AG04450 (cell line): ENCODE measurements around the gene ME1. TPM values are rescaled to one million over a fixed set of nuclear protein-coding genes. Genes with fewer than 3 reads are reported as not detected.
"Not testable (repeated sequence)": the region's sequence is repeated elsewhere in the genome, so short reads cannot be mapped to it uniquely, and the experiment has no call there.

Experiments
- CTCF ChIA-PET: fragments of 300-600, 350-600 bp; formaldehyde crosslinking; extraction: SDS; loops from one replicate; lab custom pipeline; 2022; ENCODE audit warnings: antibody characterized with exemption, inconsistent platforms; lab: Charles Lee
- POLR2A ChIA-PET: fragments of 350-600 bp; formaldehyde crosslinking; extraction: SDS; loops from one replicate; lab custom pipeline; 2021; ENCODE audit warnings: antibody characterized with exemption, inconsistent platforms; lab: Yijun Ruan, JAX
- DNase-seq: peaks from one replicate; pipeline ENCODE4 v3.0.0-alpha.2; 2011; ENCODE audit warnings: low read depth, low spot score
- H3K27ac ChIP-seq: one replicate; pipeline ENCODE4 v1.5.1; 2012; ENCODE audit warnings: low read depth, low read length, control low read depth
- H3K27me3 ChIP-seq: one replicate; pipeline ENCODE4 v1.6.0; 2012; ENCODE audit warnings: low read length; ENCODE audit not compliant: control insufficient read depth, insufficient read depth
- H3K4me3 ChIP-seq: 2 replicates; pipeline ENCODE4 v1.5.1; 2011; ENCODE audit warnings: mild to moderate bottlenecking, low read depth, low read length, control low read depth
- H3K9me3 ChIP-seq: 2 replicates; pipeline ENCODE4 v1.5.1; 2012; ENCODE audit warnings: low read length; ENCODE audit not compliant: control insufficient read depth, insufficient read depth
- polyA plus RNA-seq: library from polyadenylated mRNA; depleted of rRNA; stranded (reverse); fragments of >200 nt; gene quantifications from 2 replicates; pipeline ENCODE4 v1.2.3, GENCODE V29; 2011
- TF ChIP-seq, protein P1 (sequence below): IDR thresholded peaks from 2 replicates; pipeline ENCODE4 v1.5.1; 2011; ENCODE audit warnings: low read depth, low read length, control low read depth, inconsistent platforms

Gene ME1
- polyA plus RNA-seq, 1 experiment: 31.8 TPM

DNA sequence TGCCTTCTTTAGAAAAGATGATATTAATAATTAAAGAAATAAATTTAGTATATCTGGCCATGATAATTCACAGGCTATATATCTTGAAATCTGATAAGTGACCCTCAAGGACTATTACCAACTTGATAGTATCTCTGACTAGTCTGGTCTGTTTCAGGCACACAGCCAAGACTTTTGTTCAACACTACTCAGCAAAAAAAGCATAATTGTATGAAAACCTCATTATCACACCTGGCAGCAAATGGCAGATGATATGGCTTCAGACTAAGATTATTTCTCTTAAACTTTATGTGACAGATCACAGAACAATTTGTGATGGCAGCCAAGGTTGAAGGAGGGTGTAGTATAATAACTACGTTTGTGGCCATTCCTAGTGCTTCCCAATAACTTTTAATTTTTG lies 123.0 kb downstream of the ME1 start:
- Histone ChIP-seq H3K27me3 (no peaks in the 10 kb centered on the region), H3K4me3 (no peak overlapping the region), H3K9me3 (no peaks in the 10 kb centered on the region), H3K27ac (no peak overlapping the region)
- DNase-seq: no peak
- ChIA-PET POLR2A (no interaction called here), CTCF (interaction anchor here (1.3 to 2.2 kb wide), 2 partner anchors 110 to 241 kb away, joined by 5 to 9 read pairs; partner anchors contain the start of gene DOP1A)
- TF ChIP-seq, protein P1, sequence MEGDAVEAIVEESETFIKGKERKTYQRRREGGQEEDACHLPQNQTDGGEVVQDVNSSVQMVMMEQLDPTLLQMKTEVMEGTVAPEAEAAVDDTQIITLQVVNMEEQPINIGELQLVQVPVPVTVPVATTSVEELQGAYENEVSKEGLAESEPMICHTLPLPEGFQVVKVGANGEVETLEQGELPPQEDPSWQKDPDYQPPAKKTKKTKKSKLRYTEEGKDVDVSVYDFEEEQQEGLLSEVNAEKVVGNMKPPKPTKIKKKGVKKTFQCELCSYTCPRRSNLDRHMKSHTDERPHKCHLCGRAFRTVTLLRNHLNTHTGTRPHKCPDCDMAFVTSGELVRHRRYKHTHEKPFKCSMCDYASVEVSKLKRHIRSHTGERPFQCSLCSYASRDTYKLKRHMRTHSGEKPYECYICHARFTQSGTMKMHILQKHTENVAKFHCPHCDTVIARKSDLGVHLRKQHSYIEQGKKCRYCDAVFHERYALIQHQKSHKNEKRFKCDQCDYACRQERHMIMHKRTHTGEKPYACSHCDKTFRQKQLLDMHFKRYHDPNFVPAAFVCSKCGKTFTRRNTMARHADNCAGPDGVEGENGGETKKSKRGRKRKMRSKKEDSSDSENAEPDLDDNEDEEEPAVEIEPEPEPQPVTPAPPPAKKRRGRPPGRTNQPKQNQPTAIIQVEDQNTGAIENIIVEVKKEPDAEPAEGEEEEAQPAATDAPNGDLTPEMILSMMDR: no peak

DNA sequence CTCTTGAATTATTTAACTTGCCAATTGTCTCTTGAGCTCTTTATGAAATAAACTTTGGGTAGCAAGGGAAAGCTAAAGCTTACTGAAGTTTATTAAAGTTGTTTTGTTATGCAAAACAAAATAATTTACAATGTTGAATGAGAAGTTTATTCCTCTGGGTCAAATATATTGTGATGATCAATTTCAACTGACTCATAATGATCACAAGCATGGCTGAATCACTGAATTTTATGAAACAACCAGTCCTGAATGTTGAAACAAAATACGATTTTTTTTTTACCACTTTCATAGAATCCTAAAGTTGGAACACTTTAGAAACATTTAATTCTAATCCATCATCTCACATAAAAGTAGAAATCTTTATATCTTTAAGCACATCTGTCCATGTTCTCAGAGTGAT lies 127.4 kb downstream of the ME1 start:
- no peak overlapping the region for H3K4me3 ChIP-seq
- TF ChIP-seq, protein P1: no peak
- no peaks in the 10 kb centered on the region for H3K9me3 ChIP-seq
- no peaks in the 10 kb centered on the region for H3K27me3 ChIP-seq
- no peak for DNase-seq
- ChIA-PET POLR2A (no interaction called here), CTCF (interaction anchor here (1.7 kb wide), 1 partner anchor 208 kb away, joined by 5 read pairs; no protein-coding TSS in a partner anchor)
- H3K27ac ChIP-seq: no peak overlapping the region

DNA sequence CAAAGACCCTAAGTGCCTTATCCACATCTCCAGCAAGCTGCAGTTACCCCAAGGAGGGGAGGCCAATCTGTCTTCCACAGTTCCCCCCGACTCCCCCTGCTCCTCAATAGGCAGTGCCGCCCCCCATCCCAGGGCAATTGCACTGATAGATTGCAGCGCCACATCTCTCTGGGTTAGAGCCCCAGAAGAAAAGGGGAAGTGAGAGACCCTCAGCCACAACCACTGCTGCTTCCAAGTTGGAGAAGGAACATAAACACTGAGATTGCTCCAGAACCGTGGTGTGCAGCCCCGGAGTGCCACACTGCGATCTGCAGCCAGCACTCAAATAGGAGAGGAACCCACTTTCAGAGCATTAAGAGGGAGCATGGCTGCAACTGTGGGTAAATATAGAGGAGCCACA lies 136.2 kb downstream of the ME1 start:
- ChIA-PET POLR2A (no interaction called here), CTCF (no interaction called here)
- no peaks in the 10 kb centered on the region for H3K27me3 ChIP-seq
- TF ChIP-seq, protein P1: no peak
- no peak for DNase-seq
- H3K4me3 ChIP-seq: no peak overlapping the region
- H3K27ac ChIP-seq: no peak overlapping the region
- no peaks in the 10 kb centered on the region; the same call in 1 of the 2 replicates for H3K9me3 ChIP-seq

DNA sequence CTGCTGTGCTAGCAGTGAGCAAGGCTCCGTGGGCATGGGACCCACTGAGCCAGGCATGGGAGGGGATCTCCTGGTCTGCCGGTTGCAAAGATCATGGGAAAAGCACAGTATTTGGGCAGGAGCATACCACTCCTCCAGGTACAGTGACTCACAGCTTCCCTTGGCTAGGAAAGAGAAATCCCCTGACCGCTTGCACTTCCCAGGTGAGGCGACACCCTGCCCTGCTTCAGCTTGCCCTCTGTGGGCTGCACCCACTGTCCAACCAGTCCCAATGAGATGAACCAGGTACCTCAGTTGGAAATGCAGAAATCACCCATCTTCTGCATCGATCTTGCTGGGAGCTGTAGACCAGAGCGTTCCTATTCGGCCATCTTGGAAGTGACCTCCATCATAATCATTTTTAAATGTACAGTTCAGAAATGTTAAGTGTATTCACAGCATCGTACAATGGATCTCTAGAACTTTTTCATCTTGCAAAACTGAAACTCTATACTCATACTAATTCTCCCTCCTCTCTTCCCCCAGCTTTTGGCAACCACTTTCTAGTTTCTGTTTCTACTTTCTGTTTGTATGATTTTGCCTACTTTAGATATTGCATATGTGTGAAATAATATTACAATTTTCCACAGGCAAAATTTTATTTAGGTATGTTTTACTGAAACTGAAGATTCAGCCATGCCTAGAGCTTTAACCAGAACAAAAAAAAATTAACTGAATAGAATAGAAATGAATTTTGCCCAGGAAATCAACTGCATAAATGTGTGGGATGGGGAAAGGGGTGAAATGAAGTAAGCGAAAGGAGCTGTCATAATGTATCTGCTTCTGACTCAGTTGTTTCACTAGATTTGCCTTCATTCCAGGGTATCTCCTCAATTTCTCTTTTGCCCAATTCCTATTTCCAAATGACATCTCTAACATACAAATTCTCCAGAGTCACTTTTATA lies 137.7 kb downstream of the ME1 start:
- no peaks in the 10 kb centered on the region; the same call in 1 of the 2 replicates for H3K9me3 ChIP-seq
- TF ChIP-seq, protein P1: no peak
- H3K27me3 ChIP-seq: no peaks in the 10 kb centered on the region
- H3K4me3 ChIP-seq: no peak overlapping the region
- no peak for DNase-seq
- ChIA-PET CTCF (interaction anchor here (0.8 to 1.0 kb wide), 2 partner anchors 71 to 125 kb away, joined by 3 to 5 read pairs; no protein-coding TSS in a partner anchor), POLR2A (no interaction called here)
- H3K27ac ChIP-seq: no peak overlapping the region

DNA sequence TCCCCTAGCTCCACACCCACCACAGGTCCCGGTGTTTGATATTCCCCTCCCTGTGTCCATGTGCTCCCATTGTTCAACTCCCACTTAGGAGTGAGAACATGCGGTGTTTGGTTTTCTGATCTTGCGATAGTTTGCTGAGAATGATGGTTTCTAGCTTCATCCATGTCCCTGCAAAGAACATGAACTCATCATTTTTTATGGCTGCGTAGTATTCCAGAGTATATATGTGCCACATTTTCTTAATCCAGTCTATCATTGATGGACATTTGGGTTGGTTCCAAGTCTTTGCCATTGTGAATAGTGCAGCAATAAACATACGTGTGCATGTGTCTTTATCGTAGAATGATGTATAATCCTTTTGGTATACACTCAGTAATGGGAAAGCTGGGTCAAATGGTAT lies 143.6 kb downstream of the ME1 start:
- CTCF ChIA-PET: not testable (repeated sequence)

More for the DNA sequence above, 143.6 kb downstream of the ME1 start:
- H3K9me3 ChIP-seq, H3K27me3 ChIP-seq, DNase-seq, POLR2A ChIA-PET, H3K27ac ChIP-seq, H3K4me3 ChIP-seq: not testable (repeated sequence)
